Osteoblast (primary cell): Measurements from ENCODE around the gene IGF1R. TPM values are rescaled to one million over a fixed set of nuclear protein-coding genes. Genes with fewer than 3 reads are reported as not detected.

Experiments
- DNase-seq: peaks from one replicate; pipeline ENCODE4 v3.0.0; 2011; ENCODE audit warnings: low spot score, mixed read lengths; ENCODE audit not compliant: insufficient read length; ENCODE audit errors: missing footprints
- H2AFZ ChIP-seq: 2 replicates; pipeline ENCODE4 v1.6.0; 2011; ENCODE audit warnings: mild to moderate bottlenecking, low read length
- H3K27ac ChIP-seq: 2 replicates; pipeline ENCODE4 v1.5.1; 2011; ENCODE audit warnings: mild to moderate bottlenecking, low read depth, low read length, moderate library complexity
- H3K27me3 ChIP-seq: 2 replicates; pipeline ENCODE4 v1.6.0; 2012; ENCODE audit warnings: mild to moderate bottlenecking, control low read depth, inconsistent platforms, low read length, moderate library complexity; ENCODE audit not compliant: insufficient read depth
- H3K36me3 ChIP-seq: 2 replicates; pipeline ENCODE4 v1.5.1; 2011; ENCODE audit warnings: mild to moderate bottlenecking, low read length, control low read depth, moderate library complexity; ENCODE audit not compliant: insufficient read depth
- H3K4me1 ChIP-seq: 2 replicates; pipeline ENCODE4 v1.5.1; 2011; ENCODE audit warnings: mild to moderate bottlenecking, low read length, control low read depth, moderate library complexity; ENCODE audit not compliant: insufficient read depth
- H3K4me2 ChIP-seq: 2 replicates; pipeline ENCODE4 v1.6.0; 2011; ENCODE audit warnings: mild to moderate bottlenecking, low read length; ENCODE audit not compliant: insufficient read depth
- H3K4me3 ChIP-seq: fragments of 200-600 bp; sonication (generic); 3 replicates; pipeline ENCODE4 v1.5.1; 2012; ENCODE audit warnings: mild to moderate bottlenecking, low read length, inconsistent platforms; ENCODE audit not compliant: insufficient read depth
- H3K79me2 ChIP-seq: 2 replicates; pipeline ENCODE4 v1.6.0; 2012; ENCODE audit warnings: mild to moderate bottlenecking, low read length, control low read depth, inconsistent platforms; ENCODE audit not compliant: insufficient read depth
- H3K9me3 ChIP-seq: 2 replicates; pipeline ENCODE4 v1.5.1; 2011; ENCODE audit warnings: low read depth, low read length, control low read depth
- H4K20me1 ChIP-seq: 2 replicates; pipeline ENCODE4 v1.6.0; 2012; ENCODE audit warnings: mild to moderate bottlenecking, low read length, control low read depth; ENCODE audit not compliant: insufficient read depth
- CTCF ChIP-seq: IDR thresholded peaks from 2 replicates; pipeline ENCODE4 v1.5.1; 2011; ENCODE audit warnings: mild to moderate bottlenecking, low read depth, low read length, moderate library complexity; ENCODE audit errors: extremely low read depth
- total RNA-seq: library from RNA; depleted of rRNA; stranded (reverse); fragments of >200 nt; gene quantifications from 2 replicates; pipeline ENCODE4 v1.2.3, GENCODE V29; 2012

IGF1R gene
- total RNA-seq, 1 donor = 18.8 TPM

GRCh38 chr15:98781838-98782237, 133.5 kb downstream of the IGF1R start:
- no peak overlapping the region for H3K4me2 ChIP-seq
- no peak for TF ChIP-seq CTCF
- H3K79me2 ChIP-seq = peaks cover 48% of the 10 kb centered on the region
- H3K27me3 ChIP-seq = no peaks in the 10 kb centered on the region
- H3K36me3 ChIP-seq = no peaks in the 10 kb centered on the region
- H4K20me1 ChIP-seq = peaks cover 16% of the 10 kb centered on the region
- no peak overlapping the region for H3K27ac ChIP-seq
- H2AFZ ChIP-seq = no peak overlapping the region
- H3K4me1 ChIP-seq = peaks cover 5% of the 10 kb centered on the region
- no peak overlapping the region for H3K4me3 ChIP-seq
- no peaks in the 10 kb centered on the region for H3K9me3 ChIP-seq
- no peak for DNase-seq

- no peaks in the 10 kb centered on the region for H3K36me3 ChIP-seq
- no peak overlapping the region for H2AFZ ChIP-seq
- peaks cover 19% of the 10 kb centered on the region for H4K20me1 ChIP-seq
- H3K4me3 ChIP-seq = no peak overlapping the region
- peaks cover 13% of the 10 kb centered on the region for H3K4me1 ChIP-seq
- no peak for DNase-seq
- no peaks in the 10 kb centered on the region for H3K9me3 ChIP-seq
- no peak for TF ChIP-seq CTCF
- no peaks in the 10 kb centered on the region for H3K27me3 ChIP-seq
- H3K79me2 ChIP-seq = peaks cover 45% of the 10 kb centered on the region
- H3K4me2 ChIP-seq = no peak overlapping the region
- no peak overlapping the region for H3K27ac ChIP-seq
These were observed 134.5 kb downstream of the IGF1R start for GRCh38 chr15:98782801-98783200.

- H3K4me2 ChIP-seq = no peak overlapping the region
- TF ChIP-seq CTCF = no peak
- H3K36me3 ChIP-seq = no peaks in the 10 kb centered on the region
- peaks cover 26% of the 10 kb centered on the region for H4K20me1 ChIP-seq
- H3K9me3 ChIP-seq = no peaks in the 10 kb centered on the region
- peaks cover 58% of the 10 kb centered on the region for H3K79me2 ChIP-seq
- H3K4me1 ChIP-seq = peaks cover 17% of the 10 kb centered on the region
- no peak overlapping the region for H2AFZ ChIP-seq
- H3K4me3 ChIP-seq = no peak overlapping the region
- H3K27me3 ChIP-seq = no peaks in the 10 kb centered on the region
- H3K27ac ChIP-seq = no peak overlapping the region
- DNase-seq = no peak
These were observed 137.1 kb downstream of the IGF1R start for GRCh38 chr15:98785431-98785806.

GRCh38 chr15:98785807-98786621, 137.7 kb downstream of the IGF1R start:
- Histone ChIP-seq H3K79me2 (peaks cover 63% of the 10 kb centered on the region), H3K27me3 (no peaks in the 10 kb centered on the region), H3K4me3 (no peak overlapping the region), H4K20me1 (peaks cover 27% of the 10 kb centered on the region), H3K36me3 (no peaks in the 10 kb centered on the region), H3K4me2 (no peak overlapping the region), H3K4me1 (peaks cover 17% of the 10 kb centered on the region), H3K27ac (no peak overlapping the region), H3K9me3 (no peaks in the 10 kb centered on the region), H2AFZ (no peak overlapping the region)
- DNase-seq = no peak
- no peak for TF ChIP-seq CTCF
